Measurements from ENCODE around the gene CPLX3. TPM values are rescaled to one million over a fixed set of nuclear protein-coding genes. Genes with fewer than 3 reads are reported as not detected.

The CPLX3 gene
- total RNA-seq, 2 experiments from 2014 or later, result 0.18 TPM; not detected in 1

- no peaks in the 10 kb centered on the region for H3K9me3 Mint-ChIP-seq
- peak overlapping the region; percentile 97 for H3K27ac Mint-ChIP-seq
- H3K4me1 Mint-ChIP-seq, result peaks cover 80% of the 10 kb centered on the region
- H3K4me3 Mint-ChIP-seq, result peak overlapping the region; percentile 92
- POLR2A ChIA-PET, result interaction anchor here (0.7 to 8.6 kb wide), 31 partner anchors 8 to 584 kb away, joined by 3 to 121 read pairs (median 6); partner anchors contain the start of genes ARID3B, C15orf39, COX5A and CSK
- peak; percentile 75 for DNase-seq
- CTCF ChIA-PET, result interaction anchor here (0.6 to 8.7 kb wide), 23 partner anchors 10 to 238 kb away, joined by 3 to 111 read pairs (median 4); partner anchors contain the start of genes FAM219B, MPI and ULK3
- no peaks in the 10 kb centered on the region for H3K27me3 Mint-ChIP-seq
- H3K36me3 Mint-ChIP-seq (ENCODE audit: low read depth), result peaks cover 56% of the 10 kb centered on the region
Measured at GRCh38 chr15:74869726-74870407, 43.4 kb downstream of the CPLX3 start.

- Mint-ChIP-seq H3K36me3 (ENCODE audit: low read depth) (peaks cover 53% of the 10 kb centered on the region), H3K4me1 (peaks cover 74% of the 10 kb centered on the region), H3K9me3 (peaks cover 2% of the 10 kb centered on the region), H3K27ac (peak overlapping the region; percentile 97), H3K4me3 (peak overlapping the region; percentile 92), H3K27me3 (no peaks in the 10 kb centered on the region)
- no peak for DNase-seq
- CTCF ChIA-PET, result interaction anchor here (0.9 to 8.7 kb wide), 20 partner anchors 11 to 239 kb away, joined by 3 to 111 read pairs (median 4); partner anchors contain the start of genes FAM219B, MPI and ULK3
- POLR2A ChIA-PET, result interaction anchor here (1.0 to 8.6 kb wide), 27 partner anchors 9 to 584 kb away, joined by 3 to 121 read pairs (median 6); partner anchors contain the start of genes C15orf39, COX5A, CSK and FAM219B
Measured at GRCh38 chr15:74870436-74871215, 44.2 kb downstream of the CPLX3 start.

DNA sequence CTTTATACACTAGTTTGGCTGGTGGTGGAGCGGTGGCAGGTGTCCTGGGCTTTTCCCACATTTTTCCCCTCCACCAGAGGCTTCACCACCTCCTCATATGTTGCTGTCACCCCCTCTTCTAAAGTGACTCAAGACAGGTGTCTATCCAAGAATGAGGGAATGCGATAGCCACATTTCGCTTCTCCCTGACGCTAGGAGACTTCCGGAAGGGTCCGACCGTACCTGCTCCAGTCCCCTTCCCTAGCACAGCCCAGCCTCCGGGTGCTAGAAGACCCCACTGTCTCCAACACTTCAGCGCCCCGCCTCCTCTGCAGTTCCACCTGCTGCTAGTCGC is 46.2 kb downstream of the CPLX3 start:
- peaks cover 54% of the 10 kb centered on the region for H3K4me1 Mint-ChIP-seq

DNA sequence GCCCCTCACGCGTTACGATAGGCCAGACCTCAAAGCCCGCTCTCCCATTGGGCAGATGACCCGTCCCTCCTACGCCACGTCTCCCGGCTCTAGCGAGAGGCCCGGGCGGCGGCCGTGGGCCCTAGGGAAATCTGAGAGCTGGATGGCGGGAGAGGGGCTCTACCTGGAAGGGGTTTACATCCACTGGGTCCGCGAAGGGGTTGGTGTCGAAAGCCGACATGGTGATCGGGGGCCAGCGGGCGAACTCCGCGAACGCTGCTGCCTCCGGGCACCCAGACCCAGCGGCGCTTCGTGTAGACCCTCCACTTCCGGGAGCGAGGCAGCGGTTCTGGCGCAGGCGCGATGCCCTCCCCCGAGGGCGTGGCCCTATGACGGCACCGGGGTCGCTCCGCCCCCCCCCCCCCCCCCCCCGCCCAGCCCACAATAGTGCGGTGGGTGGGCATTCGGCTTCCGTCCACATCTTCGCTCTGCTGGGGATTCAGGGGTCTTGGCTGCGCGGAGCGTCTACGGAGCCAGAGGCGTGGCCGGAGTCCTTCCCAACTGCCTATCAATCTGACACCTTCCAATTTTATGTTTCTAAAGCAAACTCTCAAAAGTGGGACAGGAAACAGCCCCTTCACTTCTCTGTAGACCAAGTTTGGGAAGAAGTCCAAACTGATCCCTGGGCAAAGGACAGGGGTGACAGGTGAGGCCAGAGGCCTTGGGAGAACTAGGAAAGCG is 46.8 kb downstream of the CPLX3 start, which contains the start of gene SCAMP2:
TSS of gene SCAMP2 (minus strand) at position 330 of the 720 bp plus-strand sequence. CDS start at position 220, 110 bp downstream.
- Mint-ChIP-seq H3K27me3 (peaks cover 3% of the 10 kb centered on the region), H3K4me1 (peaks cover 48% of the 10 kb centered on the region), H3K27ac (peak within 1 kb of the TSS; percentile 97), H3K4me3 (peak within 1 kb of the TSS; percentile 92), H3K36me3 (ENCODE audit: low read depth) (peaks cover 29% of the 10 kb centered on the region), H3K9me3 (peaks cover 2% of the 10 kb centered on the region)
- ChIA-PET CTCF (interaction anchor here (1.1 to 8.7 kb wide), 5 partner anchors 10 to 86 kb away, joined by 3 to 111 read pairs (median 5); no protein-coding TSS in a partner anchor), POLR2A (interaction anchor here (0.7 to 8.6 kb wide), 12 partner anchors 9 to 96 kb away, joined by 3 to 121 read pairs (median 6); partner anchors contain the start of genes COX5A, FAM219B and MPI)
- DNase-seq, result peak; percentile 92

More for the DNA sequence above, 46.2 kb downstream of the CPLX3 start:
- CTCF ChIA-PET, result interaction anchor here (1.0 to 8.7 kb wide), 5 partner anchors 10 to 85 kb away, joined by 4 to 111 read pairs (median 5); no protein-coding TSS in a partner anchor
- POLR2A ChIA-PET, result interaction anchor here (0.7 to 8.6 kb wide), 12 partner anchors 8 to 95 kb away, joined by 3 to 121 read pairs (median 10); partner anchors contain the start of genes COX5A, FAM219B and MPI
- peaks cover 35% of the 10 kb centered on the region for H3K36me3 Mint-ChIP-seq (ENCODE audit: low read depth)
- H3K9me3 Mint-ChIP-seq, result peaks cover 2% of the 10 kb centered on the region
- DNase-seq, result no peak
- peak overlapping the region; percentile 97 for H3K27ac Mint-ChIP-seq
- peak overlapping the region; percentile 92 for H3K4me3 Mint-ChIP-seq
- peaks cover 3% of the 10 kb centered on the region for H3K27me3 Mint-ChIP-seq

DNA sequence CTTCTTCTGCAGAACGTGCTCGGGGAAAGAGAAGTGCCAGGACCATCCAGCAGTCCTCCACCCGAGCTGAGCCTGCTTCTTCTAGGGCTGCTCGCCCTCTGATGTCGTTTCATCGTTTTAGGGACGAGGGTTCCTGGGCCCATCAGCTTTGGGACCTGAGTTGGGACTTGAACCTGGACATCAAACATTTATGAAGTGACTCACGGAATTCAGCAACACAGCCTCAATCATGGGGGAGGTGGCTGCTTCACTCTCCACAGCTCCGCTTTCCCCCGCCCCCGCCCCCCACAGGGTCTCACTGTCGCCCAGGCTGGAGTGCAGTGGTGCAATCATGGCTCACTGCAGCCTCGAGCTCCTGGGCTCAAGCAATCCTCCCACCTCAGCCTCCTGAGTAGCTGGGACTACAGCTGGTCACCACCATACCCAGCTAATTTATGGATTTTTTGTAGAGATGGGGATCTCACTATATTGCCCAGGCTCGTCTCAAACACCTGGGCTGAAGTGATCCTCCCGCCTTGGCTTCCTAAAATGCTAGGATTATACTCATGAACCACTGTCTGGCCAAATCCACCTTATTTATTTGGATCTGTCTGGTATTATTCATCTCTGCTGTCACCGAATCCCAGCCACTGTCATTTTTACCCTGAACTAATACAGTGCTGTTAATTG is 47.5 kb downstream of the CPLX3 start:
- Mint-ChIP-seq H3K27me3 (peaks cover 3% of the 10 kb centered on the region), H3K36me3 (ENCODE audit: low read depth) (peaks cover 24% of the 10 kb centered on the region), H3K4me1 (peaks cover 41% of the 10 kb centered on the region), H3K4me3 (peak overlapping the region; percentile 92), H3K9me3 (peaks cover 2% of the 10 kb centered on the region), H3K27ac (peak overlapping the region; percentile 87)
- POLR2A ChIA-PET, result interaction anchor here (0.7 to 8.6 kb wide), 10 partner anchors 9 to 93 kb away, joined by 3 to 121 read pairs (median 10); partner anchors contain the start of genes COX5A, CSK, FAM219B and MPI
- DNase-seq, result peak; percentile 34
- CTCF ChIA-PET, result interaction anchor here (1.1 to 8.7 kb wide), 5 partner anchors 9 to 87 kb away, joined by 3 to 111 read pairs (median 5); no protein-coding TSS in a partner anchor

DNA sequence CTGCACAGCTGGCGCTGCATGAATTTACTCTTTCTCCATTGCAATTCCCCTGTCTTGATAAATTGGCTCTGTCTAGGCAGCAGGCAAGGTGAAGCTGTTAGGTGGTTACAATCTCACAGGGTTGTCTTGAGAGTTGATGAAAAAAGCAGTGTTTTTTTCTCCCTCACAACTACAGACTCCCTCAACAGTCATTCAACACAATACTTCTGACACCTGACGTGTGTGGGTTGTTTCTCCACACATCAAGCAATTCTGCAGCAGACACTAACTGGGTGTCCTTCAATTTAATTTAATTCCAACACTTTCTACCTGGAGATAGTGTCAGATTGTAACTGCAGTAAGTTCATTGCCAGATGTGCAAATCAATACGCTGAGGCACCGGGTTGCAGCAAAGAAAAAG is 51.8 kb downstream of the CPLX3 start:
- H3K9me3 Mint-ChIP-seq, result peaks cover 7% of the 10 kb centered on the region
- H3K36me3 Mint-ChIP-seq (ENCODE audit: low read depth), result peaks cover 5% of the 10 kb centered on the region
- no peak overlapping the region for H3K27ac Mint-ChIP-seq
- ChIA-PET CTCF (no interaction called here), POLR2A (no interaction called here)
- peaks cover 3% of the 10 kb centered on the region for H3K27me3 Mint-ChIP-seq
- no peak for DNase-seq
- H3K4me1 Mint-ChIP-seq, result peaks cover 9% of the 10 kb centered on the region
- no peak overlapping the region for H3K4me3 Mint-ChIP-seq

Other genes with a start within 250 kb of the CPLX3 start
- gene CLK3, start 210.8 kb upstream of the CPLX3 start, total RNA-seq, result 100 to 1,000 TPM; 133 to 136 TPM
- gene EDC3, start 130.6 kb upstream of the CPLX3 start, total RNA-seq, result 10 to 100 TPM; 36.3 to 39.6 TPM
- 1 to 10 TPM; 2.0 to 2.1 TPM for gene CYP1A1, start 101.1 kb upstream of the CPLX3 start, total RNA-seq
- gene CYP1A2, start 77.8 kb upstream of the CPLX3 start, total RNA-seq, result not detected
- 100 to 1,000 TPM; 330 to 341 TPM for gene CSK, start 44.5 kb upstream of the CPLX3 start, total RNA-seq
- gene LMAN1L, start 13.8 kb upstream of the CPLX3 start, total RNA-seq, result under 1 TPM; 0.48 to 0.63 TPM
- 10 to 100 TPM; 74.9 to 84.2 TPM for gene ULK3, start 16.5 kb downstream of the CPLX3 start, total RNA-seq
- gene SCAMP2, start 46.7 kb downstream of the CPLX3 start, total RNA-seq, result 100 to 1,000 TPM; 144 to 156 TPM
- 10 to 100 TPM; 82.8 to 92.9 TPM for gene MPI, start 63.4 kb downstream of the CPLX3 start, total RNA-seq
- 100 to 1,000 TPM; 103 to 116 TPM for gene FAM219B, start 80.2 kb downstream of the CPLX3 start, total RNA-seq
- gene COX5A, start 111.4 kb downstream of the CPLX3 start, total RNA-seq, result 100 to 1,000 TPM; 273 to 274 TPM
- 1 to 10 TPM; 5.0 to 5.1 TPM for gene RPP25, start 130.1 kb downstream of the CPLX3 start, total RNA-seq
- under 1 TPM; 0.60 to 0.81 TPM for gene SCAMP5, start 168.9 kb downstream of the CPLX3 start, total RNA-seq
- 10 to 100 TPM; 43.0 to 50.2 TPM for gene PPCDC, start 197.0 kb downstream of the CPLX3 start, total RNA-seq

All from activated CD4-positive, alpha-beta memory T cell treated with anti-CD3 and anti-CD28 coated beads, Interleukin-2, amount 10 ng/mL, durations not matched to agents 7 days and 5 days (primary cell).